Endothelial cell of umbilical vein (primary cell): ENCODE results near the gene PON1. TPM values are rescaled to one million over a fixed set of nuclear protein-coding genes. Genes with fewer than 3 reads are reported as not detected.

Experiments
- BruUV-seq: library from RNA; stranded (reverse); fragments of 400-500 nt; replicated peaks from 2 replicates; lab custom pipeline; 2021; lab: Mats Ljungman, UMichigan
- CTCF ChIA-PET: fragments of 300-600, 350-600 bp; sonication (Branson Sonifier 250); formaldehyde crosslinking; loops from one replicate; lab custom pipeline; 2021; ENCODE audit warnings: antibody characterized with exemption, inconsistent platforms; lab: Charles Lee
- POLR2A ChIA-PET: fragments of 300-600, 350-600 bp; sonication (Branson Sonifier 250); formaldehyde crosslinking; loops from one replicate; lab custom pipeline; 2021; ENCODE audit warnings: antibody characterized with exemption, inconsistent platforms; lab: Charles Lee
- DNase-seq: peaks from one replicate; pipeline ENCODE4 v3.0.0-alpha.2; 2011; ENCODE audit warnings: low read depth, low spot score
- FAIRE-seq: peaks from 2 replicates; lab custom pipeline; 2011; peaks lifted over from hg19 to GRCh38; lab: Jason Lieb, UNC
- H2AFZ ChIP-seq: 2 replicates; pipeline ENCODE4 v1.6.0; 2012; ENCODE audit warnings: low read depth, low read length, control low read depth, inconsistent platforms
- H3K27ac ChIP-seq: 2 replicates; pipeline ENCODE4 v1.5.1; 2011; ENCODE audit warnings: low read depth, mild to moderate bottlenecking, control low read depth, low read length, moderate library complexity; ENCODE audit not compliant: insufficient read depth
- H3K27me3 ChIP-seq, 2 experiments: 2 replicates each; pipeline versions ENCODE4 v1.6.0 to v1.6.1; 2011; ENCODE audit warnings: low read length in 2 of 2, mixed read lengths in 1 of 2; ENCODE audit not compliant: control insufficient read depth in 2 of 2, insufficient read depth in 2 of 2
- H3K36me3 ChIP-seq, 2 experiments: 2 replicates in 1 of 2; 3 replicates in 1 of 2; pipeline ENCODE4 v1.5.1; 2011; ENCODE audit warnings: low read length in 2 of 2, mild to moderate bottlenecking in 1 of 2, moderate library complexity in 1 of 2; ENCODE audit not compliant: control insufficient read depth in 2 of 2, insufficient read depth in 2 of 2; ENCODE audit errors: extremely low read depth in 1 of 2
- H3K4me1 ChIP-seq: 3 replicates; pipeline ENCODE4 v1.5.1; 2011; ENCODE audit warnings: mild to moderate bottlenecking, low read length; ENCODE audit not compliant: control insufficient read depth, insufficient read depth; ENCODE audit errors: extremely low read depth
- H3K4me2 ChIP-seq: 2 replicates; pipeline ENCODE4 v1.6.1; 2011; ENCODE audit warnings: low read length, control low read depth, mixed read lengths; ENCODE audit not compliant: insufficient read depth
- H3K4me3 ChIP-seq, 3 experiments: fragments of 200-600 bp in 1 of 3; sonication (generic), shearing (Covaris generic) in 1 of 3; replicated peaks in 1 of 3; 2 replicates each; pipeline ENCODE4 v1.5.1; 2011 to 2016; ENCODE audit warnings: control low read depth in 3 of 3, low read length in 3 of 3, mild to moderate bottlenecking in 2 of 3, inconsistent platforms in 1 of 3, low read depth in 1 of 3, moderate library complexity in 1 of 3; ENCODE audit not compliant: insufficient read depth in 1 of 3
- H3K79me2 ChIP-seq: 2 replicates; pipeline ENCODE4 v1.6.0; 2012; ENCODE audit warnings: low read length, inconsistent platforms; ENCODE audit not compliant: control insufficient read depth, insufficient read depth
- H3K9ac ChIP-seq: replicated peaks from 2 replicates; pipeline ENCODE3; 2011; ENCODE audit warnings: low read length, control low read depth; ENCODE audit not compliant: insufficient read depth; ENCODE audit errors: extremely low read depth
- H3K9me1 ChIP-seq: replicated peaks from 3 replicates; pipeline ENCODE4 v1.6.0; 2011; ENCODE audit warnings: mild to moderate bottlenecking, low read length; ENCODE audit not compliant: control insufficient read depth, insufficient read depth; ENCODE audit errors: extremely low read depth
- H3K9me3 ChIP-seq: replicated peaks from 2 replicates; pipeline ENCODE4 v1.5.1; 2012; ENCODE audit warnings: low read length, inconsistent platforms; ENCODE audit not compliant: control insufficient read depth, insufficient read depth
- H4K20me1 ChIP-seq: replicated peaks from 2 replicates; pipeline ENCODE3; 2011; ENCODE audit warnings: mild to moderate bottlenecking, low read length; ENCODE audit not compliant: control insufficient read depth, insufficient read depth; ENCODE audit errors: extremely low read depth
- EZH2 ChIP-seq: IDR thresholded peaks from 2 replicates; pipeline ENCODE4 v1.6.1; 2012; ENCODE audit warnings: borderline replicate concordance, low read depth, mild to moderate bottlenecking, moderate library complexity, low read length, inconsistent platforms; ENCODE audit not compliant: severe bottlenecking
- FOS ChIP-seq: IDR thresholded peaks from 2 replicates; pipeline ENCODE4 v1.6.1; 2011; ENCODE audit warnings: mild to moderate bottlenecking, low read length, moderate library complexity, borderline replicate concordance; ENCODE audit not compliant: insufficient read depth
- GATA2 ChIP-seq: IDR thresholded peaks from 2 replicates; pipeline ENCODE4 v1.7.0; 2011; ENCODE audit warnings: low read depth, mild to moderate bottlenecking, moderate library complexity, mixed read lengths, low read length; ENCODE audit not compliant: insufficient read length, insufficient read depth
- JUN ChIP-seq: IDR thresholded peaks from 2 replicates; pipeline ENCODE4 v1.6.1; 2011; ENCODE audit warnings: borderline replicate concordance, low read depth; ENCODE audit not compliant: insufficient read length, insufficient read depth
- MYC ChIP-seq: IDR thresholded peaks from one replicate; pipeline ENCODE4 v1.6.1; 2011; ENCODE audit warnings: mild to moderate bottlenecking, low read depth, low read length
- POLR2A ChIP-seq: IDR thresholded peaks from 2 replicates; pipeline ENCODE4 v1.6.1; 2012; ENCODE audit warnings: low read depth, mild to moderate bottlenecking, control low read depth, low read length
- POLR2AphosphoS5 ChIP-seq: IDR thresholded peaks from 2 replicates; pipeline ENCODE4 v1.6.1; 2012; ENCODE audit warnings: low read depth, mild to moderate bottlenecking, control low read depth, low read length, moderate library complexity; ENCODE audit not compliant: insufficient read depth
- dilution Hi-C: fragments of 300-500 bp; cut with MboI; formaldehyde crosslinking; loops from one replicate; pipeline ENCODE4 v1.15.0; 2019; ENCODE audit warnings: low sequenced_read_pairs; ENCODE audit not compliant: extremely low pct_ligation_motif_present
- intact Hi-C: fragments of 100-400 bp; cut with micrococcal nuclease; formaldehyde crosslinking; loops from one replicate; pipeline ENCODE4 v1.10.0; 2022
- polyA plus RNA-seq, 4 experiments: library from polyadenylated mRNA; depleted of rRNA in 3 of 4; stranded (reverse) in 3 of 4; unstranded in 1 of 4; fragments of >200 nt; gene quantifications; 2 replicates each; pipeline versions ENCODE4 v1.2.1 to v1.2.3, GENCODE V29; 2011 to 2012; ENCODE audit warnings: missing spikeins in 1 of 4
- total RNA-seq: library from RNA; stranded (reverse); gene quantifications from 2 replicates; pipeline ENCODE4 v1.2.3, GENCODE V29; 2021
- TF ChIP-seq, protein P1 (sequence below), 2 donors: IDR thresholded peaks; 1 replicate in 1 of 2; 2 replicates in 1 of 2; pipeline ENCODE4 v1.5.1; 2011; ENCODE audit warnings: low read length in 2 of 2, mild to moderate bottlenecking in 2 of 2, moderate library complexity in 2 of 2, control low read depth in 1 of 2, inconsistent platforms in 1 of 2, low read depth in 1 of 2; ENCODE audit not compliant: insufficient read depth in 1 of 2; ENCODE audit errors: extremely low read depth in 1 of 2
- TF ChIP-seq, protein P2 (sequence below): IDR thresholded peaks from 2 replicates; pipeline ENCODE4 v1.6.1; 2011; ENCODE audit not compliant: insufficient read depth, insufficient read length

PON1 gene
- total and polyA plus RNA-seq, 2 donors (not counting 3 experiments of a cell fraction or from before 2014, with no cell fraction given): not detected

DNA sequence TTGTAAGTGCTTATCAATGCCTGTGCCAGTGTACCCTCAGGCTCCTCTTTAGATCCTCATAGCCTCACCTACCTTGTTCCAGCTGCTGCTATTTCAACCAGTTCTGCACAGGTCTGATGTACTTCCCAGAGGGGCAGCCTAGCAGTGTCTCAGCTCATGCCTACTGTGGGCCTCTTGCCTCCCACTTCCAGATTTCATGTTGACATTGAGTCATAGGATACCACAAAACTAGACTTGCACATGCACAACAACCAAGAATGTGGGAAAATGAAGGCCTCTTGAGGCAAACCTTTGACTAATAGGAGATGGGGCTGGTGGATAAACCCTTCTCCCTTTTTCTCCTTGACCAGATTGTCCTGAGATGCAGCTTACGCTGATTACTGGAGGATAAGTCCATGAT, 40.8 kb upstream of the PON1 start:
- dilution Hi-C loops (no loop called here), intact Hi-C loops (no loop called here)
- CTCF ChIA-PET: no interaction called here
- Histone ChIP-seq H3K9me3 (no peaks in the 10 kb centered on the region), H2AFZ (no peak overlapping the region), H3K4me2 (no peak overlapping the region), H3K4me3 (no peak overlapping the region), H3K9me1 (no peaks in the 10 kb centered on the region), H3K79me2 (no peaks in the 10 kb centered on the region), H3K36me3 (no peaks in the 10 kb centered on the region), H3K9ac (no peak overlapping the region), H4K20me1 (no peaks in the 10 kb centered on the region), H3K4me1 (no peaks in the 10 kb centered on the region), H3K27me3 (no peaks in the 10 kb centered on the region), H3K27ac (no peak overlapping the region)
- POLR2A ChIA-PET: no interaction called here
- no TSS peak for BruUV-seq
- TF ChIP-seq JUN (no peak), GATA2 (no peak), FOS (no peak), EZH2 (no peak), POLR2A (no peak), MYC (no peak), POLR2AphosphoS5 (no peak)
- TF ChIP-seq, protein P1, sequence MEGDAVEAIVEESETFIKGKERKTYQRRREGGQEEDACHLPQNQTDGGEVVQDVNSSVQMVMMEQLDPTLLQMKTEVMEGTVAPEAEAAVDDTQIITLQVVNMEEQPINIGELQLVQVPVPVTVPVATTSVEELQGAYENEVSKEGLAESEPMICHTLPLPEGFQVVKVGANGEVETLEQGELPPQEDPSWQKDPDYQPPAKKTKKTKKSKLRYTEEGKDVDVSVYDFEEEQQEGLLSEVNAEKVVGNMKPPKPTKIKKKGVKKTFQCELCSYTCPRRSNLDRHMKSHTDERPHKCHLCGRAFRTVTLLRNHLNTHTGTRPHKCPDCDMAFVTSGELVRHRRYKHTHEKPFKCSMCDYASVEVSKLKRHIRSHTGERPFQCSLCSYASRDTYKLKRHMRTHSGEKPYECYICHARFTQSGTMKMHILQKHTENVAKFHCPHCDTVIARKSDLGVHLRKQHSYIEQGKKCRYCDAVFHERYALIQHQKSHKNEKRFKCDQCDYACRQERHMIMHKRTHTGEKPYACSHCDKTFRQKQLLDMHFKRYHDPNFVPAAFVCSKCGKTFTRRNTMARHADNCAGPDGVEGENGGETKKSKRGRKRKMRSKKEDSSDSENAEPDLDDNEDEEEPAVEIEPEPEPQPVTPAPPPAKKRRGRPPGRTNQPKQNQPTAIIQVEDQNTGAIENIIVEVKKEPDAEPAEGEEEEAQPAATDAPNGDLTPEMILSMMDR (IDR thresholded peaks at IDR 0.05; ENCODE audit: extremely low read depth in 1 of 2, insufficient read depth in 1 of 2, low read depth in 1 of 2, low read length in 2 of 2): no peak
- TF ChIP-seq, protein P2, sequence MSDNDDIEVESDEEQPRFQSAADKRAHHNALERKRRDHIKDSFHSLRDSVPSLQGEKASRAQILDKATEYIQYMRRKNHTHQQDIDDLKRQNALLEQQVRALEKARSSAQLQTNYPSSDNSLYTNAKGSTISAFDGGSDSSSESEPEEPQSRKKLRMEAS: no peak
- no peak for FAIRE-seq
- no peak for DNase-seq
